HEK293 (cell line): ENCODE data around the gene TNFRSF25.

ENCODE experiments used
- CTCF ChIA-PET: fragments of 350-600 bp; formaldehyde crosslinking; extraction: SDS; loops from one replicate; lab custom pipeline; 2021; ENCODE audit warnings: antibody characterized with exemption; lab: Yijun Ruan, JAX
- POLR2A ChIA-PET: fragments of 300-600 bp; formaldehyde crosslinking; extraction: SDS; loops from one replicate; lab custom pipeline; 2020; ENCODE audit warnings: antibody characterized with exemption, inconsistent platforms; lab: Yijun Ruan, JAX
- H3K27ac ChIP-seq: fragments of 200-500 bp; sonication (Bioruptor generic); 2 replicates; pipeline ENCODE4 v1.5.1; 2014; ENCODE audit warnings: low read depth, low read length, control low read depth, inconsistent platforms; ENCODE audit errors: extremely low read depth
- H3K36me3 ChIP-seq, 2 experiments: fragments of 200-500 bp in 1 of 2; sonication (Bioruptor generic) in 1 of 2; 1 replicate in 1 of 2; 2 replicates in 1 of 2; pipeline ENCODE4 v1.5.1; 2014 to 2017; ENCODE audit warnings: inconsistent platforms in 2 of 2, low read length in 2 of 2; ENCODE audit not compliant: control insufficient read depth in 2 of 2, insufficient read depth in 1 of 2
- H3K4me1 ChIP-seq: fragments of 200-500 bp; sonication (Bioruptor generic); 2 replicates; pipeline ENCODE4 v1.5.1; 2014; ENCODE audit warnings: mild to moderate bottlenecking, low read length, inconsistent platforms; ENCODE audit not compliant: control insufficient read depth, insufficient read depth
- H3K4me3 ChIP-seq: 2 replicates; pipeline ENCODE4 v1.5.1; 2011; ENCODE audit warnings: low read depth, mild to moderate bottlenecking, control low read depth, low read length, moderate library complexity
- H3K9me3 ChIP-seq: fragments of 200-500 bp; sonication (Bioruptor generic); 2 replicates; pipeline ENCODE4 v1.5.1; 2014; ENCODE audit warnings: low read depth, low read length, inconsistent platforms; ENCODE audit not compliant: control insufficient read depth, insufficient read depth
- EGR2 ChIP-seq: fragments of 450-650 bp; formaldehyde crosslinking; IDR thresholded peaks from 2 replicates; pipeline ENCODE4 v1.5.1; 2016; ENCODE audit warnings: low read depth, missing biosample characterization, missing genetic modification characterization
- FEZF1 ChIP-seq: fragments of 450-650 bp; formaldehyde crosslinking; IDR thresholded peaks from 2 replicates; pipeline ENCODE4 v1.5.1; 2016; ENCODE audit warnings: missing biosample characterization, missing genetic modification characterization
- GFI1B ChIP-seq: fragments of 450-650 bp; formaldehyde crosslinking; IDR thresholded peaks from 2 replicates; pipeline ENCODE4 v1.5.1; 2016; ENCODE audit warnings: missing biosample characterization, missing genetic modification characterization
- GLIS1 ChIP-seq: fragments of 450-650 bp; formaldehyde crosslinking; IDR thresholded peaks from 2 replicates; pipeline ENCODE4 v1.5.1; 2016; ENCODE audit warnings: missing biosample characterization, missing genetic modification characterization
- GLIS2 ChIP-seq: fragments of 450-650 bp; formaldehyde crosslinking; IDR thresholded peaks from 2 replicates; pipeline ENCODE4 v1.5.1; 2016; ENCODE audit warnings: missing biosample characterization, missing genetic modification characterization
- KLF10 ChIP-seq: fragments of 450-650 bp; IDR thresholded peaks from 2 replicates; pipeline ENCODE4 v1.5.1; 2018; ENCODE audit warnings: missing biosample characterization, mild to moderate bottlenecking, missing genetic modification characterization
- KLF8 ChIP-seq: fragments of 450-650 bp; formaldehyde crosslinking; IDR thresholded peaks from 2 replicates; pipeline ENCODE4 v1.5.1; 2016; ENCODE audit warnings: missing biosample characterization, missing genetic modification characterization
- OVOL3 ChIP-seq: fragments of 450-650 bp; formaldehyde crosslinking; IDR thresholded peaks from 2 replicates; pipeline ENCODE4 v1.5.1; 2016; ENCODE audit warnings: missing biosample characterization, missing genetic modification characterization
- PRDM2 ChIP-seq: fragments of 450-650 bp; formaldehyde crosslinking; IDR thresholded peaks from 2 replicates; pipeline ENCODE4 v1.5.1; 2016; ENCODE audit warnings: missing biosample characterization, missing genetic modification characterization, borderline replicate concordance
- SCRT1 ChIP-seq: fragments of 450-650 bp; formaldehyde crosslinking; IDR thresholded peaks from 2 replicates; pipeline ENCODE4 v1.5.1; 2016; ENCODE audit warnings: missing biosample characterization, missing genetic modification characterization, borderline replicate concordance
- SCRT2 ChIP-seq: fragments of 450-650 bp; formaldehyde crosslinking; IDR thresholded peaks from 2 replicates; pipeline ENCODE4 v1.5.1; 2016; ENCODE audit warnings: missing biosample characterization, missing genetic modification characterization
- SP2 ChIP-seq: fragments of 450-650 bp; formaldehyde crosslinking; IDR thresholded peaks from 2 replicates; pipeline ENCODE4 v1.5.1; 2016; ENCODE audit warnings: missing biosample characterization, missing genetic modification characterization
- SP3 ChIP-seq: fragments of 450-650 bp; formaldehyde crosslinking; IDR thresholded peaks from 2 replicates; pipeline ENCODE4 v1.5.1; 2016; ENCODE audit warnings: missing biosample characterization, missing genetic modification characterization
- ZEB2 ChIP-seq: fragments of 450-650 bp; formaldehyde crosslinking; IDR thresholded peaks from 2 replicates; pipeline ENCODE4 v1.5.1; 2016; ENCODE audit warnings: missing biosample characterization, missing genetic modification characterization
- ZFHX2 ChIP-seq: fragments of 450-650 bp; formaldehyde crosslinking; conservative IDR thresholded peaks from 2 replicates; pipeline ENCODE4 v1.5.1; 2016; ENCODE audit warnings: missing biosample characterization, missing genetic modification characterization
- ZFP41 ChIP-seq: fragments of 450-650 bp; formaldehyde crosslinking; IDR thresholded peaks from 2 replicates; pipeline ENCODE4 v1.5.1; 2016; ENCODE audit warnings: missing biosample characterization, missing genetic modification characterization, borderline replicate concordance
- ZNF16 ChIP-seq: fragments of 450-650 bp; formaldehyde crosslinking; IDR thresholded peaks from 2 replicates; pipeline ENCODE4 v1.5.1; 2016; ENCODE audit warnings: low read depth, missing biosample characterization, missing genetic modification characterization
- ZNF2 ChIP-seq: fragments of 450-650 bp; formaldehyde crosslinking; IDR thresholded peaks from 2 replicates; pipeline ENCODE4 v1.5.1; 2016; ENCODE audit warnings: missing biosample characterization, missing genetic modification characterization
- ZNF214 ChIP-seq: fragments of 450-650 bp; formaldehyde crosslinking; IDR thresholded peaks from 2 replicates; pipeline ENCODE4 v1.5.1; 2017; ENCODE audit warnings: missing biosample characterization, mild to moderate bottlenecking, missing genetic modification characterization, borderline replicate concordance
- ZNF341 ChIP-seq: fragments of 450-650 bp; formaldehyde crosslinking; IDR thresholded peaks from 2 replicates; pipeline ENCODE4; 2016; ENCODE audit warnings: low read depth, missing biosample characterization, missing genetic modification characterization
- ZNF423 ChIP-seq: fragments of 450-650 bp; formaldehyde crosslinking; IDR thresholded peaks from 2 replicates; pipeline ENCODE4 v1.5.1; 2016; ENCODE audit warnings: missing biosample characterization, missing genetic modification characterization
- ZNF433 ChIP-seq: fragments of 450-650 bp; formaldehyde crosslinking; IDR thresholded peaks from 2 replicates; pipeline ENCODE4 v1.5.1; 2016; ENCODE audit warnings: missing biosample characterization, missing genetic modification characterization, low read depth
- ZNF449 ChIP-seq: fragments of 450-650 bp; formaldehyde crosslinking; IDR thresholded peaks from 2 replicates; pipeline ENCODE4 v1.5.1; 2017; ENCODE audit warnings: missing biosample characterization, mild to moderate bottlenecking, missing genetic modification characterization, moderate library complexity
- ZNF548 ChIP-seq: fragments of 450-650 bp; formaldehyde crosslinking; IDR thresholded peaks from 2 replicates; pipeline ENCODE4 v1.5.1; 2016; ENCODE audit warnings: missing biosample characterization, missing genetic modification characterization
- ZNF621 ChIP-seq: fragments of 450-650 bp; formaldehyde crosslinking; IDR thresholded peaks from 2 replicates; pipeline ENCODE4 v1.5.1; 2017; ENCODE audit warnings: missing biosample characterization, missing genetic modification characterization
- ZNF843 ChIP-seq: fragments of 450-650 bp; formaldehyde crosslinking; IDR thresholded peaks from 2 replicates; pipeline ENCODE4 v1.5.1; 2016; ENCODE audit warnings: missing biosample characterization, missing genetic modification characterization
- TF ChIP-seq, protein P1 (sequence below): fragments of 450-650 bp; formaldehyde crosslinking; IDR thresholded peaks from 2 replicates; pipeline ENCODE4 v1.5.1; 2016; ENCODE audit warnings: missing biosample characterization, missing genetic modification characterization
- TF ChIP-seq, protein P2 (sequence below): fragments of 450-650 bp; formaldehyde crosslinking; IDR thresholded peaks from 2 replicates; pipeline ENCODE4 v1.5.1; 2016; ENCODE audit warnings: missing biosample characterization, missing genetic modification characterization

Gene TNFRSF25

GRCh38 chr1:6423321-6423999, 42.5 kb downstream of the TNFRSF25 start:
- Histone ChIP-seq H3K4me3 (no peak overlapping the region), H3K9me3 (no peaks in the 10 kb centered on the region), H3K4me1 (no peaks in the 10 kb centered on the region; the same call in 1 of the 2 replicates), H3K36me3 (no peaks in the 10 kb centered on the region), H3K27ac (no peak overlapping the region)
- ChIA-PET POLR2A (interaction anchor here (0.9 to 1.4 kb wide), 3 partner anchors 9 to 29 kb away, joined by 3 to 4 read pairs (median 3); no protein-coding TSS in a partner anchor), CTCF (interaction anchor here (0.5 to 6.5 kb wide), 34 partner anchors 10 to 1521 kb away, joined by 3 to 117 read pairs (median 4); partner anchors contain the start of gene ACOT7)
- TF ChIP-seq GFI1B (tag by site-specific recombination) = no peak
- TF ChIP-seq, protein P1, sequence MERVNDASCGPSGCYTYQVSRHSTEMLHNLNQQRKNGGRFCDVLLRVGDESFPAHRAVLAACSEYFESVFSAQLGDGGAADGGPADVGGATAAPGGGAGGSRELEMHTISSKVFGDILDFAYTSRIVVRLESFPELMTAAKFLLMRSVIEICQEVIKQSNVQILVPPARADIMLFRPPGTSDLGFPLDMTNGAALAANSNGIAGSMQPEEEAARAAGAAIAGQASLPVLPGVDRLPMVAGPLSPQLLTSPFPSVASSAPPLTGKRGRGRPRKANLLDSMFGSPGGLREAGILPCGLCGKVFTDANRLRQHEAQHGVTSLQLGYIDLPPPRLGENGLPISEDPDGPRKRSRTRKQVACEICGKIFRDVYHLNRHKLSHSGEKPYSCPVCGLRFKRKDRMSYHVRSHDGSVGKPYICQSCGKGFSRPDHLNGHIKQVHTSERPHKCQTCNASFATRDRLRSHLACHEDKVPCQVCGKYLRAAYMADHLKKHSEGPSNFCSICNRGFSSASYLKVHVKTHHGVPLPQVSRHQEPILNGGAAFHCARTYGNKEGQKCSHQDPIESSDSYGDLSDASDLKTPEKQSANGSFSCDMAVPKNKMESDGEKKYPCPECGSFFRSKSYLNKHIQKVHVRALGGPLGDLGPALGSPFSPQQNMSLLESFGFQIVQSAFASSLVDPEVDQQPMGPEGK (tag by site-specific recombination) = peak; percentile 78
- peak; percentile 52; the same call in 1 of the 2 replicates for TF ChIP-seq GLIS1
- no peak for TF ChIP-seq ZNF214
- peak; percentile 88 for TF ChIP-seq ZFHX2 (tag by site-specific recombination)
- TF ChIP-seq ZNF843 (tag by site-specific recombination) = no peak
- TF ChIP-seq OVOL3 = no peak
- peak; percentile 95 for TF ChIP-seq SCRT2 (tag by site-specific recombination)
- TF ChIP-seq ZNF433 = no peak
- peak; percentile 75; the same call in 1 of the 2 replicates for TF ChIP-seq SCRT1 (tag by site-specific recombination)
- peak; percentile 91 for TF ChIP-seq GLIS2
- peak; percentile 20; the same call in 1 of the 2 replicates for TF ChIP-seq KLF8 (tag by site-specific recombination)
- TF ChIP-seq FEZF1 = no peak
- TF ChIP-seq ZNF423 (tag by site-specific recombination) = 0 out of 2 replicates have a peak, but pooled peaks have one; percentile 14
- TF ChIP-seq ZNF621 = no peak
- peak; percentile 52 for TF ChIP-seq SP3
- TF ChIP-seq ZFP41 (tag by site-specific recombination) = no peak
- TF ChIP-seq ZNF449 (tag by site-specific recombination) = no peak
- TF ChIP-seq, protein P2, sequence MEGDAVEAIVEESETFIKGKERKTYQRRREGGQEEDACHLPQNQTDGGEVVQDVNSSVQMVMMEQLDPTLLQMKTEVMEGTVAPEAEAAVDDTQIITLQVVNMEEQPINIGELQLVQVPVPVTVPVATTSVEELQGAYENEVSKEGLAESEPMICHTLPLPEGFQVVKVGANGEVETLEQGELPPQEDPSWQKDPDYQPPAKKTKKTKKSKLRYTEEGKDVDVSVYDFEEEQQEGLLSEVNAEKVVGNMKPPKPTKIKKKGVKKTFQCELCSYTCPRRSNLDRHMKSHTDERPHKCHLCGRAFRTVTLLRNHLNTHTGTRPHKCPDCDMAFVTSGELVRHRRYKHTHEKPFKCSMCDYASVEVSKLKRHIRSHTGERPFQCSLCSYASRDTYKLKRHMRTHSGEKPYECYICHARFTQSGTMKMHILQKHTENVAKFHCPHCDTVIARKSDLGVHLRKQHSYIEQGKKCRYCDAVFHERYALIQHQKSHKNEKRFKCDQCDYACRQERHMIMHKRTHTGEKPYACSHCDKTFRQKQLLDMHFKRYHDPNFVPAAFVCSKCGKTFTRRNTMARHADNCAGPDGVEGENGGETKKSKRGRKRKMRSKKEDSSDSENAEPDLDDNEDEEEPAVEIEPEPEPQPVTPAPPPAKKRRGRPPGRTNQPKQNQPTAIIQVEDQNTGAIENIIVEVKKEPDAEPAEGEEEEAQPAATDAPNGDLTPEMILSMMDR (tag by site-specific recombination) = peak; percentile 89
- TF ChIP-seq ZEB2 (tag by site-specific recombination) = peak; percentile 96
- peak; percentile 86 for TF ChIP-seq ZNF341 (tag by site-specific recombination)
- TF ChIP-seq SP2 = peak; percentile 82
- TF ChIP-seq PRDM2 = no peak
- no peak for TF ChIP-seq ZNF548 (tag by site-specific recombination)
- peak; percentile 91 for TF ChIP-seq EGR2 (tag by site-specific recombination)
- TF ChIP-seq ZNF2 (tag by site-specific recombination) = peak; percentile 91
- no peak for TF ChIP-seq KLF10
- 0 out of 2 replicates have a peak, but pooled peaks have one; percentile 62 for TF ChIP-seq ZNF16 (tag by site-specific recombination)
